GM18519 (cell line): ENCODE data around the gene C2.
"Not testable (repeated sequence)": the region's sequence is repeated elsewhere in the genome, so short reads cannot be mapped to it uniquely, and the experiment has no call there.

Source experiments
- ATAC-seq: cut with Tn5 transposase; IDR thresholded peaks from one replicate; pipeline ENCODE4 v1.9.1; 2021; ENCODE audit warnings: mild to moderate bottlenecking, moderate library complexity; ENCODE audit not compliant: unreplicated experiment, low FRiP score

The C2 gene

DNA sequence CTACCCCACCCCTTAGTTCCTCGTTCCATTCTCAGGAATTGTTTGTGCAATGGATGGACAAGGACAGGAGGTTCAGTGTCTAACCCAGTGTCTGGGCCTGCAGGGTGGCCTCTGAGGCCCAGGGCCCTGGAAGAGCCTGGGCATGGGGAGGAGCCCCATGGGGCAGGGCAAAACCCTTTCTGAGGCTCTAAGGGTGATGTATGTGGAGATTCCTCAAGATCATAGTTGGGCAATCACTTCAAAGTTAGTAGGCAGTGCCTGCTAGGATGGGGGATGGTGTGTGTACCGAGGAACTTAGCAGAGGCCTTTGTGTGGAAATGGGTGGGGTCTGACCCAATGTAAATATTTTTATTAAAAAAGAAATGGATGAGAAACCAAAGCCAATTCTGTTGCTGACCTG, 6.7 kb upstream of the C2 start:
- ATAC-seq, result no peak

DNA sequence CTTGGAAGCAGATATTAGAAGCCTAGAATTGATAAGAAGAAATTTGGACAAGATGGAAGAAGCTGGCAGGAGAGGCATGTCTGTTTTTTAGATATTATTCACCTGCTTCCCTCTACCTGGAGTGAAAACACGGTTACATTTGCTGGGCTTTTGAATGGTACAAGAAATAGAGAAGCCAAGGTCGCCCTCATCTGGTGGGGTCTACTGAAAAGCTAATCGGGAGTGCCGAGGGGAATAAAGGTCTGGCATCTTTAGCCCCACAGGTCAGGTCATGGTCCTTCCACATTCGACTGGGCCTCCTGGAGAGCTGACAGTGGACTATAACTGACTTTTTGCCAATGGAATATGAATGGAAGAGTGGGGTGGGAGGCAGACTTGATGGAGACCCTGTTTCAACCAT, 4.6 kb upstream of the C2 start:
- no peak for ATAC-seq

DNA sequence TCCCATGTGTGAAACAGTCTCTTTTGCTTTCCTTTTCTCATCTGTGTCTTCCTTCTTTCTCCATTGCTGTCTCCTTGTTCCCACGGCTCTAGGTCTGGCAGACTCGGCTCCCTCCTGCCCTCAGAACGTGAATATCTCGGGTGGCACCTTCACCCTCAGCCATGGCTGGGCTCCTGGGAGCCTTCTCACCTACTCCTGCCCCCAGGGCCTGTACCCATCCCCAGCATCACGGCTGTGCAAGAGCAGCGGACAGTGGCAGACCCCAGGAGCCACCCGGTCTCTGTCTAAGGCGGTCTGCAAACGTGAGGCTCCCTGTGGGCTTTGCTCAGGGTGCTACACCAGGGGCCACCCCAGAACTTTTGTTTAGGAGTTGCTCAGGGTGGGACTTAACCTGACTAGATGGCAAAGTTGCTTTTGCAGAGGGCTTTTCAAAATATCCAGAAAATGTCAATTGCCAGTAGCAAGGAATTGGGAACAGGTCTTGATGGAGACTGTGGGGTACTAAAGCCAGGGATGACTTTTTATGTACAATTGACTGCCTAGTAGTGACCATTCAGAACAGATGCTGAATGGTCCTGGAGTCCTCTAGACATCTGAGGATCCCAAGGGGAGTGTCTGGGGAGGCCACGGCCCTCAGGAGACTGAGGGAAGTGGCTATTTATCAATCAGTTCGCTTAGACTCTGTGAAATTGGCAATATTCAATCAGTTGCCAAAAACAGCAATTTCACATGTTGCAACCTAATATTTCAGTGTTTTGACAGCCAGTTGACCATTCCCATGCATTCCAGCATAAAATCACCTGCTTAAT, 550 bp downstream of the C2 start:
- no peak for ATAC-seq

DNA sequence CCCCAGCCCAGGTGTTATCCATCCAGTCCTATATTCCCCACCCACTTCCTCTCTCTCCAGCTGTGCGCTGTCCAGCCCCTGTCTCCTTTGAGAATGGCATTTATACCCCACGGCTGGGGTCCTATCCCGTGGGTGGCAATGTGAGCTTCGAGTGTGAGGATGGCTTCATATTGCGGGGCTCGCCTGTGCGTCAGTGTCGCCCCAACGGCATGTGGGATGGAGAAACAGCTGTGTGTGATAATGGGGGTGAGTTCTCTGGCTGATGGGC, 1.1 kb downstream of the C2 start:
- no peak for ATAC-seq

DNA sequence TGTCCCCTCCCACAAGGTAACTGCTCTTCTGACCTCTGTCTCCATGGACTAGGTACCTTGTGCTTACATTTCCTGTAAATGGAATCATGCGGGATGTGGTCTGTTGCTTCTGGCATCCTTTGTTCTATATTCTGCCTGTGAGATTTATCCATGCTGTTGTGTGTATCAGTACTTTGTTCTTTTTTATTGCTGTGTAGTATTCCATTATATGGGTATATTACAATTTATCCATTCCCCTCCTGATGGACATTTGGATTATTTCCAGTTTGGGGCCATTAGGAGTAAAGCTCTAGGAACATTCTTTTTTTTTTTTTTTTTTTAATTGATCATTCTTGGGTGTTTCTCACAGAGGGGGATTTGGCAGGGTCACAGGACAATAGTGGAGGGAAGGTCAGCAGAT, 3.4 kb downstream of the C2 start:
- no peak for ATAC-seq

DNA sequence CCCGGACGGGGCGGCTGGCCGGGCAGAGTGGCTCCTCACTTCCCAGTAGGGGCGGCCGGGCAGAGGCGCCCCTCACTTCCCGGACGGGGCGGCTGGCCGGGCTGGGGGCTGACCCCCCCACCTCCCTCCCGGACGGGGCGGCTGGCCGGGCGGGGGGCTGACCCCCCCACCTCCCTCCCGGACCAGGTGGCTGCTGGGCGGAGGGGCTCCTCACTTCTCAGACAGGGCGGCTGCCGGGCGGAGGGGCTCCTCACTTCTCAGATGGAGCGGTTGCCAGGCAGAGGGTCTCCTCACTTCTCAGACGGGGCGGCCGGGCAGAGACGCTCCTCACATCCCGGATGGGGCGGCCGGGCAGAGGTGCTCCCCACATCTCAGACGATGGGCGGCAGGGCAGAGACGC, 4.6 kb downstream of the C2 start:
- not testable (repeated sequence) for ATAC-seq

DNA sequence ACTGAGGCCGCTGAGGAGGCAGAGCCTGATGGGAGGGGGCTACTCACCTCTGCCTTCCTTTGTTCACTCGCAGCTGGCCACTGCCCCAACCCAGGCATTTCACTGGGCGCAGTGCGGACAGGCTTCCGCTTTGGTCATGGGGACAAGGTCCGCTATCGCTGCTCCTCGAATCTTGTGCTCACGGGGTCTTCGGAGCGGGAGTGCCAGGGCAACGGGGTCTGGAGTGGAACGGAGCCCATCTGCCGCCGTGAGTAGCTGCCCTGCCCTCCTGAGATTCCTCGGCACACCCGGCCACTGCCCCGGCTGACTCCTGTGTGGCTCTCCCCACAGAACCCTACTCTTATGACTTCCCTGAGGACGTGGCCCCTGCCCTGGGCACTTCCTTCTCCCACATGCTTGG, 6.0 kb downstream of the C2 start:
- ATAC-seq, result no peak

DNA sequence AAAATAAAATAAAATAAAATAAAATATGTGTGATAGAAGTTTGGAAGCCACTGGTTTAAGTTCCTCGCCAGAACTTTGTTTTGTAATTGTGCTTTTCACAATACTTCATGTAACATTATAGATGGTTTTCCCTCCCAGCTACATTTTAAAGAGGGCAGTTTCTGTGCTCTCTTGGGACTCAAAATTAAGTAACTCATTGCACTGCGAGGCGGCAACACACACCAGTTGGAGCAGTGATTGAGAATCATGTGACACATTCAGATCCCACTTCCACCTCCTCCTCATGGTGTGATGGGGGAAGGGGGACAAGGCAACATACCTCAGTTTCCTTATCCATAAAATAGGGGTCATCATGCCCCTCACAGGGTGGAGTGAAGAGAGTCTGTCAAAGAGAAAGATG, 7.5 kb downstream of the C2 start:
- ATAC-seq, result no peak

DNA sequence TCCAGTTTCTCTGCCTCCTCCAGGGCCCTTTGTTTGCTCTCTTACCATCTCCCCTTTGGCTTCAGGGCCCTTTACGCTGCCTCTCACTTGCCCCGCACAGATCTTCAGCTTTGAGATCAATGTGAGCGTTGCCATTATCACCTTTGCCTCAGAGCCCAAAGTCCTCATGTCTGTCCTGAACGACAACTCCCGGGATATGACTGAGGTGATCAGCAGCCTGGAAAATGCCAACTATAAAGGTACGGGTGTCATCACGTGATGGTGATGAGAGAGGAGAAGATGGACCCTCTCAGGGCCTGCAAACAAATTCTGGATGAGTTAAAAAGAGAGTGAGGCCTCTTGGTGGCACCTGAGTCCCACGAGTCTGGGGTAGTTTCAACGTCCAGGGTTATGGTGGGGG, 8.3 kb downstream of the C2 start:
- ATAC-seq, result no peak

DNA sequence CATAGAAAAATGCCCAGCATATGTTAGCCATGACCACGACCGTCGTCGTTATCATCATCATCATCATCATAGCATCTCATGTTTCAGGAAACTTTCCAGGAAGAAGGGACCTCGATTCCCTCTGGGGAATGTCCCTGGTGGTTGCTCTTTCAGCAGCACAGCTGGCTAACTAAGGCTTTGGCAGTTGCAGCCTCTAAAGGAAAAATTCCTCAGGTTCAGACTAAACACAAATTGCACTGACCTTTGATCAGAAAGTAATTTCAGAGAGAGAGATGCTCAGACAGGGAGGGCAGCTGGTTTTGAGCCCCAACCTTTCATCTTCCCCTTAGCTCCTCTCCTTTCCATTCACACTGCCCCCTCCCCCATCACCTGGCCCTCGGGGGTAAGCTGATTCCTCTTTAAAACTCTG, 12.7 kb downstream of the C2 start:
- ATAC-seq, result no peak

DNA sequence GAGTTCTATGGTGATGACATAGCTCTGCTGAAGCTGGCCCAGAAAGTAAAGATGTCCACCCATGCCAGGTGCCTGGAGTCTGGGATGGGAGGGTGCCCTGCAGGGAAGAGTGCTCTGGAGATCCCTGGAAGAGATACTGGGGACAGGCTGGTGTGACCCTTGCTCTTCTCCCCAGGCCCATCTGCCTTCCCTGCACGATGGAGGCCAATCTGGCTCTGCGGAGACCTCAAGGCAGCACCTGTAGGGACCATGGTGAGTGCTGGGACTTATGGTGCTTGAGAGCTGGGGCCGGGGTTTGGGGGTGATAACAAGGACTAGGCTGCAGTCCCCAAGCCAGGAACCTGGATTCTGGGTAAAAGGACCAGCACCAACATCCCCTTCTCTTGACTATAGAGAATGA, 16.2 kb downstream of the C2 start:
- no peak for ATAC-seq

DNA sequence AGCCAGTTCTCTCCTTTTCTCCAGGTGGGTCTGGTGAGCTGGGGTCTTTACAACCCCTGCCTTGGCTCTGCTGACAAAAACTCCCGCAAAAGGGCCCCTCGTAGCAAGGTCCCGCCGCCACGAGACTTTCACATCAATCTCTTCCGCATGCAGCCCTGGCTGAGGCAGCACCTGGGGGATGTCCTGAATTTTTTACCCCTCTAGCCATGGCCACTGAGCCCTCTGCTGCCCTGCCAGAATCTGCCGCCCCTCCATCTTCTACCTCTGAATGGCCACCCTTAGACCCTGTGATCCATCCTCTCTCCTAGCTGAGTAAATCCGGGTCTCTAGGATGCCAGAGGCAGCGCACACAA, 17.6 kb downstream of the C2 start:
- no peak for ATAC-seq

DNA sequence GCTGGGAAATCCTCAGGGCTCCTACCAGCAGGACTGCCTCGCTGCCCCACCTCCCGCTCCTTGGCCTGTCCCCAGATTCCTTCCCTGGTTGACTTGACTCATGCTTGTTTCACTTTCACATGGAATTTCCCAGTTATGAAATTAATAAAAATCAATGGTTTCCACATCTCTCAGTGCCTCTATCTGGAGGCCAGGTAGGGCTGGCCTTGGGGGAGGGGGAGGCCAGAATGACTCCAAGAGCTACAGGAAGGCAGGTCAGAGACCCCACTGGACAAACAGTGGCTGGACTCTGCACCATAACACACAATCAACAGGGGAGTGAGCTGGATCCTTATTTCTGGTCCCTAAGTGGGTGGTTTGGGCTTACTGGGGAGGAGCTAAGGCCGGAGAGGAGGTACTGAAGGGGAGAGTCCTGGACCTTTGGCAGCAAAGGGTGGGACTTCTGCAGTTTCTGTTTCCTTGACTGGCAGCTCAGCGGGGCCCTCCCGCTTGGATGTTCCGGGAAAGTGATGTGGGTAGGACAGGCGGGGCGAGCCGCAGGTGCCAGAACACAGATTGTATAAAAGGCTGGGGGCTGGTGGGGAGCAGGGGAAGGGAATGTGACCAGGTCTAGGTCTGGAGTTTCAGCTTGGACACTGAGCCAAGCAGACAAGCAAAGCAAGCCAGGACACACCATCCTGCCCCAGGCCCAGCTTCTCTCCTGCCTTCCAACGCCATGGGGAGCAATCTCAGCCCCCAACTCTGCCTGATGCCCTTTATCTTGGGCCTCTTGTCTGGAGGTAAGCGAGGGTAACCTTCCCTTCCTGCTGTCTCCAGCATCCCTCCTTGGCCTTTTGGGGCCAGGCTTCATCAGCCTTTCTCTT, 18.2 kb downstream of the C2 start, which contains the start of gene CFB:
CFB (plus strand) TSS at position 589 of the 863 bp plus-strand sequence; CDS start at position 716, 127 bp downstream.
- ATAC-seq, result no peak

DNA sequence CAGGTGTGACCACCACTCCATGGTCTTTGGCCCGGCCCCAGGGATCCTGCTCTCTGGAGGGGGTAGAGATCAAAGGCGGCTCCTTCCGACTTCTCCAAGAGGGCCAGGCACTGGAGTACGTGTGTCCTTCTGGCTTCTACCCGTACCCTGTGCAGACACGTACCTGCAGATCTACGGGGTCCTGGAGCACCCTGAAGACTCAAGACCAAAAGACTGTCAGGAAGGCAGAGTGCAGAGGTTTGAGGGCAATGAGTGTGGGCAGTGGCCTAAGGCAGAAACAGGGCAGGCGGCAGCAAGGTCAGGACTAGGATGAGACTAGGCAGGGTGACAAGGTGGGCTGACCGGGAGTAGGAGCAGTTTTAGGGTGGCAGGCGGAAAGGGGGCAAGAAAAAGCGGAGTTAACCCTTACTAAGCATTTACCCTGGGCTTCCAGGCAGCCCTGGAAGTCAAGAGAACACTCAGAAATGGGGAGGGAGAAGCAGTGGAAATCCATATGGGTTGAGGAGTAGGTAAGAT, 18.9 kb downstream of the C2 start:
- no peak for ATAC-seq

DNA sequence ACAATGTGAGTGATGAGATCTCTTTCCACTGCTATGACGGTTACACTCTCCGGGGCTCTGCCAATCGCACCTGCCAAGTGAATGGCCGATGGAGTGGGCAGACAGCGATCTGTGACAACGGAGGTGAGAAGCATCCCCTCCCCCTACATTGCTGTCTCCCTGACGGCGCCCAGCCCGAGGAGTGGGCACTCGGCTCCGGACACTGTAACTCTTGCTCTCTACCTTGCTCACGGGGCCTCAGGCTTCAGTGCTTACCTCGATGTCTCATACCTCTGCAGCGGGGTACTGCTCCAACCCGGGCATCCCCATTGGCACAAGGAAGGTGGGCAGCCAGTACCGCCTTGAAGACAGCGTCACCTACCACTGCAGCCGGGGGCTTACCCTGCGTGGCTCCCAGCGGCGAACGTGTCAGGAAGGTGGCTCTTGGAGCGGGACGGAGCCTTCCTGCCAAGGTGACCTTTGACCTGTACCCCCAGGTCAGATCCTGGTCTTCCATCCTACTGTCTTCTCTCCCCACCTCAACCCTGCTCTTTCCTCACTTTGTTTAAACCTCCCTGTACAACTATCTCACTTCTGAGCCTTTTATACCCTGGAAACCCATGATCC, 19.7 kb downstream of the C2 start:
- no peak for ATAC-seq

DNA sequence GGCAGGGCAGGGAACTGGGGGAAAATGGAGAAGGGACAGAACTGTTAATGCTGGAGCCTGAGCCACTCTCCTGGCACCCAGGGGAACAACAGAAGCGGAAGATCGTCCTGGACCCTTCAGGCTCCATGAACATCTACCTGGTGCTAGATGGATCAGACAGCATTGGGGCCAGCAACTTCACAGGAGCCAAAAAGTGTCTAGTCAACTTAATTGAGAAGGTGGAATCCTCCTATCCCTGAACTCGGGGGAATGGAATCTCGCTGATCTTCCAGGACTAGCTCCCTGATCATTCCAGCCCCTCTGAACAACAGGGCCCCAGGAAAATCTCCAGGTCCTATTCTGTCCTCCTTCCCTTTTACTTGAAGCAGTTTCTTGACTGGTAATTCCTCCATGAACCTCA, 20.3 kb downstream of the C2 start:
- ATAC-seq, result no peak

DNA sequence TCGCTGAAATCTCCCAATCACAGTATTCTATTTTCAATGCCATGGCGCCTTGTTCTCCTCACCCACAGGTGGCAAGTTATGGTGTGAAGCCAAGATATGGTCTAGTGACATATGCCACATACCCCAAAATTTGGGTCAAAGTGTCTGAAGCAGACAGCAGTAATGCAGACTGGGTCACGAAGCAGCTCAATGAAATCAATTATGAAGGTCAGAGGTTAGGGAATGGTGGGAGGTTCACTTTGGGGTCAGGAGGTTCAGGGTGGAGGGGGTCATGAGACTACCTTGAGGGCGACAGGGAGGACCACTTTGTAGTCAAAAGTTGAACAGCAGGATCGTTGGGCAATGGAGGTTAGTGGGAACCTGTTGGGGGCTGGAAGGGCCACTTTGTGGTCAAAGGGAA, 20.8 kb downstream of the C2 start:
- no peak for ATAC-seq

DNA sequence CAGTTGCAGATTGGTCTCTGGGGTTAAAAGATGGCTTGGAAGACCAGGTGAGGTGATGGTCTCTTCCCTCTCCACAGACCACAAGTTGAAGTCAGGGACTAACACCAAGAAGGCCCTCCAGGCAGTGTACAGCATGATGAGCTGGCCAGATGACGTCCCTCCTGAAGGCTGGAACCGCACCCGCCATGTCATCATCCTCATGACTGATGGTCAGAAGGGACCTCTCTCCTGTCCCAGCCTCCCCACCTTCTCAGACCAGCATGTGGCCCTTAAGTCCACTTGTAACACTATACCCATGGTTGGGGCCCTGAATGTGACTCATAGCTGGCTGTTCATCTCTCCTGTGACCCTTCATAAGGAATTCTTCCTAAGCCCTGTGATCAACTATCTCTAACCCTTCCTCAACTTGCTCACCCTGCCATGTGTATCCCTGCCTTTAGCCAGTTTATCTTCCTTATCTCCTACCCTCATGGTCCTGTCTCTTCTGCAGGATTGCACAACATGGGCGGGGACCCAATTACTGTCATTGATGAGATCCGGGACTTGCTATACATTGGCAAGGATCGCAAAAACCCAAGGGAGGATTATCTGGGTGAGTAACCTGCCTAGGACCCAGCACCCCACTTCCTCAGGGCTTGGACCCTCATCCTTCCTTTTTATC, 21.4 kb downstream of the C2 start:
- ATAC-seq, result no peak

DNA sequence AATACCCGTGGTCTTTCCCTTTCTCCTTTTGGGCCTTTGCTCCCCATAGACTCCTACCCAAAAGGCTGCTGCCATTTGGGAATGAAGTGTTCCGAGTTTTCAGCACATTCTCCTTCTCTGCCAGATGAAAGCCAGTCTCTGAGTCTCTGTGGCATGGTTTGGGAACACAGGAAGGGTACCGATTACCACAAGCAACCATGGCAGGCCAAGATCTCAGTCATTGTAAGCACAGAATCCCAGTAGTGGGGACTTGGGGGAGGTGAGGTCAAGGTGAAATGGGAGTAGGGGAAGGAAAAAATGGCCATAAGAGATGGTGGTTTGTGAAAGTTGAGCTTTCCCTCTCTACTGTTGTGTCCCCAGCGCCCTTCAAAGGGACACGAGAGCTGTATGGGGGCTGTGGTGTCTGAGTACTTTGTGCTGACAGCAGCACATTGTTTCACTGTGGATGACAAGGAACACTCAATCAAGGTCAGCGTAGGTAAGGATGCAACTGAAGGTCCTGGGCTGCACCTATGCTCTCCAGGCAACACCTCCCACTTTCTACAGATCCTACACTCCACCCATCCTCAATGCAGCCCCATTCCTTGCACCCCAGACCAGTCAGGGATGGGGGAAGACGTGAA, 22.5 kb downstream of the C2 start:
- no peak for ATAC-seq

DNA sequence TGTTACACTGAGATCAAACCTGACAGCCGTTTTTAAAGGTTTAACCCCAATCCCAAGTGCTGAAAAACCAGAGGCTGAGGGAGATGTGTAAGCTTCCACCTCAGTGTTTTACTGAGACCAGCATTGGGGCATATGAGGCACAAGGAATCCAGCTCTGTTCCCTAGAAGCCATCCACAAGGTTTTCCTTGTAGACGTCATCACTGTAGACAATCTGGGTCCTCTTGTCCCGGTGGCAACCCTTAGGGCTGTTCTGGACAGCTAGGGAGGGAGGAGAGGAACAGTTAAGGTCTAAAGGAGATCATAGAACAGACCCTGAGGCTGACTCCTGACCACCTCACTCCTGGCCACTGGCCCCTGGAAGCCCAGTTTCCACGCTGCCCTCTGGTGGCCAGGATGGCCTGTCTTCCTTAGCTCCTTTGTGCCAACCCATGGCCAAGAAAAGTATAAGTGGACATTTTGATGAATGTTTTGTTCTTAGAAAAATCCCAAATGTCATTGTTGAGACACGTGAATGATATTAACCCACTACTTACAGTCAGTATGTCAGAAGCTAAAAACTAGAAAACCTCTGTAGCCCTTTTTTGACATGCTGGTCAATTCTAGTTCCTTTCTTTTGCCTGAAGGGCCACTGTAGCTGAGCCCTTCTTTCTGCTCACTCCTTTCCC, 24.8 kb downstream of the C2 start:
- no peak for ATAC-seq
